WTC11 (cell line): ENCODE data around the gene FAM227B. TPM values are rescaled to one million over a fixed set of nuclear protein-coding genes. Genes with fewer than 3 reads are reported as not detected.
A peak's percentile ranks its signal among the peaks of the same experiment; 100 is the strongest.

ENCODE experiments used
- ATAC-seq: fragments of 200-7000 bp; cut with Tn5 transposase; 2 replicates; pipeline ENCODE4 v1.10.0; 2021; ENCODE audit warnings: mild to moderate bottlenecking, moderate library complexity
- CTCF ChIA-PET: fragments of 300-600 bp; sonication (Branson Sonifier 250); formaldehyde crosslinking; loops from one replicate; lab custom pipeline; 2021; ENCODE audit warnings: antibody characterized with exemption; lab: Charles Lee
- POLR2A ChIA-PET: fragments of 350-600 bp; sonication (Branson Sonifier 250); formaldehyde crosslinking; loops from one replicate; lab custom pipeline; 2021; ENCODE audit warnings: antibody characterized with exemption; lab: Charles Lee
- DNase-seq: peaks from one replicate; pipeline ENCODE4 v3.0.0; 2021; ENCODE audit warnings: low spot score
- H3K27ac Mint-ChIP-seq: 2 replicates; pipeline ENCODE4 v1.8.0; 2021; ENCODE audit warnings: mixed read lengths
- H3K27me3 Mint-ChIP-seq: 2 replicates; pipeline ENCODE4 v1.8.0; 2021; ENCODE audit warnings: low read depth, mild to moderate bottlenecking, moderate library complexity, mixed read lengths
- H3K36me3 Mint-ChIP-seq: 2 replicates; pipeline ENCODE4 v1.8.0; 2021; ENCODE audit warnings: mixed read lengths
- H3K4me1 Mint-ChIP-seq: 2 replicates; pipeline ENCODE4 v1.8.0; 2022; ENCODE audit warnings: mixed read lengths
- H3K4me3 Mint-ChIP-seq: 2 replicates; pipeline ENCODE4 v1.8.0; 2021; ENCODE audit warnings: mild to moderate bottlenecking, moderate library complexity, mixed read lengths
- H3K9me3 Mint-ChIP-seq: 2 replicates; pipeline ENCODE4 v1.8.0; 2021; ENCODE audit warnings: mixed read lengths
- FOXJ3 ChIP-seq: sonication (generic); formaldehyde crosslinking; IDR thresholded peaks from 2 replicates; pipeline ENCODE4 v1.9.0; 2021; ENCODE audit warnings: missing genetic modification reagents, mild to moderate bottlenecking, borderline replicate concordance
- FOXP1 ChIP-seq: sonication (generic); formaldehyde crosslinking; IDR thresholded peaks from 2 replicates; pipeline ENCODE4 v1.8.0; 2022; ENCODE audit warnings: missing genetic modification reagents, mild to moderate bottlenecking, moderate library complexity, borderline replicate concordance
- JAZF1 ChIP-seq: fragments of 250-450 bp; sonication (Bioruptor Pico); IDR thresholded peaks from 2 replicates; pipeline ENCODE4 v1.9.0; 2021; ENCODE audit warnings: moderate library complexity, mild to moderate bottlenecking, inconsistent platforms
- RORB ChIP-seq: fragments of 250-450 bp; sonication (Bioruptor Pico); IDR thresholded peaks from 2 replicates; pipeline ENCODE4 v1.9.0; 2021; ENCODE audit warnings: mild to moderate bottlenecking
- SOX15 ChIP-seq: fragments of 250-450 bp; sonication (Bioruptor Pico); IDR thresholded peaks from 2 replicates; pipeline ENCODE4 v1.9.0; 2021; ENCODE audit warnings: mild to moderate bottlenecking
- SP1 ChIP-seq: sonication (generic); formaldehyde crosslinking; conservative IDR thresholded peaks from 2 replicates; pipeline ENCODE4 v1.8.1; 2022; ENCODE audit warnings: missing genetic modification reagents
- ZNF416 ChIP-seq: fragments of 250-450 bp; sonication (Bioruptor Pico); IDR thresholded peaks from 2 replicates; pipeline ENCODE4 v1.9.0; 2021; ENCODE audit warnings: mild to moderate bottlenecking, inconsistent platforms
- ZNF423 ChIP-seq: fragments of 250-450 bp; sonication (Bioruptor Pico); IDR thresholded peaks from 2 replicates; pipeline ENCODE4 v2.1.2; 2022; ENCODE audit warnings: mild to moderate bottlenecking, moderate library complexity
- total RNA-seq: library from RNA; stranded (reverse); gene quantifications from 3 replicates; pipeline ENCODE4 v1.2.3, GENCODE V29; 2021
- TF ChIP-seq, protein P1 (sequence below): sonication (generic); formaldehyde crosslinking; IDR thresholded peaks from 2 replicates; pipeline ENCODE4 v1.8.0; 2022; ENCODE audit warnings: mild to moderate bottlenecking, missing genetic modification reagents
- TF ChIP-seq, protein P2 (sequence below): sonication (generic); formaldehyde crosslinking; IDR thresholded peaks from 2 replicates; pipeline ENCODE4 v1.8.1; 2022; ENCODE audit warnings: mild to moderate bottlenecking, missing genetic modification reagents, moderate library complexity, borderline replicate concordance
- TF ChIP-seq, protein P3 (sequence below): fragments of 250-450 bp; sonication (Bioruptor Pico); IDR thresholded peaks from 2 replicates; pipeline ENCODE4 v2.1.2; 2022; ENCODE audit warnings: mild to moderate bottlenecking, moderate library complexity
- TF ChIP-seq, protein P4 (sequence below): sonication (generic); formaldehyde crosslinking; IDR thresholded peaks from 2 replicates; pipeline ENCODE4 v1.8.1; 2023; ENCODE audit warnings: mild to moderate bottlenecking, missing genetic modification reagents
- TF ChIP-seq, protein P5 (sequence below): fragments of 250-450 bp; sonication (Bioruptor Pico); IDR thresholded peaks from 2 replicates; pipeline ENCODE4 v1.8.0; 2021; ENCODE audit warnings: mild to moderate bottlenecking
- TF ChIP-seq, protein P6 (sequence below): fragments of 250-450 bp; sonication (Bioruptor Pico); IDR thresholded peaks from 2 replicates; pipeline ENCODE4 v1.9.0; 2021; ENCODE audit warnings: mild to moderate bottlenecking, borderline replicate concordance
- TF ChIP-seq, protein P7 (sequence below): sonication (generic); formaldehyde crosslinking; IDR thresholded peaks from 2 replicates; pipeline ENCODE4 v1.8.1; 2023; ENCODE audit warnings: mild to moderate bottlenecking, missing genetic modification reagents

FAM227B gene
- total RNA-seq, 1 experiment from 2014 or later, result 6.8 TPM

DNA sequence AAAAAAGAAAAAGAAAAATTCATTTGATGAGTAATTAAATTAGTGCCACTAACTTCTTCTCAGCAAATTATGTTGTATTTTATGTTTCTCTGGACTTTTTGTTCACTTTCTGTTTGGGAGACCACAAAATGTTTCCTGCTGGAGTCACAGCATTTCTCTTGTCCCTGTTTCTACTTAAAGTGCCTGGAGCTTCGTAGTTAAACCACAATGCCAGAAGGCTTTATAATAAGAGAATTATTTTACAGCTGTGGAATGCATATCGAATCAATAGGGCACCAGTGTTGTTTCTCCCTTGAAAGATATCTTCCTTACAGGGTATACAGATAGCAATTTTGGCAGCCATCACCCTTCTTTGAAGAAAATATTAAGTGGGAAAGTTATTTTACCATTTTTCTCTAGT lies 3.4 kb upstream of the FAM227B start (continued):
- TF ChIP-seq, protein P1, sequence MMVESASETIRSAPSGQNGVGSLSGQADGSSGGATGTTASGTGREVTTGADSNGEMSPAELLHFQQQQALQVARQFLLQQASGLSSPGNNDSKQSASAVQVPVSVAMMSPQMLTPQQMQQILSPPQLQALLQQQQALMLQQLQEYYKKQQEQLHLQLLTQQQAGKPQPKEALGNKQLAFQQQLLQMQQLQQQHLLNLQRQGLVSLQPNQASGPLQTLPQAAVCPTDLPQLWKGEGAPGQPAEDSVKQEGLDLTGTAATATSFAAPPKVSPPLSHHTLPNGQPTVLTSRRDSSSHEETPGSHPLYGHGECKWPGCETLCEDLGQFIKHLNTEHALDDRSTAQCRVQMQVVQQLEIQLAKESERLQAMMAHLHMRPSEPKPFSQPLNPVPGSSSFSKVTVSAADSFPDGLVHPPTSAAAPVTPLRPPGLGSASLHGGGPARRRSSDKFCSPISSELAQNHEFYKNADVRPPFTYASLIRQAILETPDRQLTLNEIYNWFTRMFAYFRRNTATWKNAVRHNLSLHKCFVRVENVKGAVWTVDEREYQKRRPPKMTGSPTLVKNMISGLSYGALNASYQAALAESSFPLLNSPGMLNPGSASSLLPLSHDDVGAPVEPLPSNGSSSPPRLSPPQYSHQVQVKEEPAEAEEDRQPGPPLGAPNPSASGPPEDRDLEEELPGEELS (CRISPR knock-in tag), result no peak
- TF ChIP-seq, protein P2, sequence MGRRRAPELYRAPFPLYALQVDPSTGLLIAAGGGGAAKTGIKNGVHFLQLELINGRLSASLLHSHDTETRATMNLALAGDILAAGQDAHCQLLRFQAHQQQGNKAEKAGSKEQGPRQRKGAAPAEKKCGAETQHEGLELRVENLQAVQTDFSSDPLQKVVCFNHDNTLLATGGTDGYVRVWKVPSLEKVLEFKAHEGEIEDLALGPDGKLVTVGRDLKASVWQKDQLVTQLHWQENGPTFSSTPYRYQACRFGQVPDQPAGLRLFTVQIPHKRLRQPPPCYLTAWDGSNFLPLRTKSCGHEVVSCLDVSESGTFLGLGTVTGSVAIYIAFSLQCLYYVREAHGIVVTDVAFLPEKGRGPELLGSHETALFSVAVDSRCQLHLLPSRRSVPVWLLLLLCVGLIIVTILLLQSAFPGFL (CRISPR knock-in tag), result no peak
- TF ChIP-seq, protein P3, sequence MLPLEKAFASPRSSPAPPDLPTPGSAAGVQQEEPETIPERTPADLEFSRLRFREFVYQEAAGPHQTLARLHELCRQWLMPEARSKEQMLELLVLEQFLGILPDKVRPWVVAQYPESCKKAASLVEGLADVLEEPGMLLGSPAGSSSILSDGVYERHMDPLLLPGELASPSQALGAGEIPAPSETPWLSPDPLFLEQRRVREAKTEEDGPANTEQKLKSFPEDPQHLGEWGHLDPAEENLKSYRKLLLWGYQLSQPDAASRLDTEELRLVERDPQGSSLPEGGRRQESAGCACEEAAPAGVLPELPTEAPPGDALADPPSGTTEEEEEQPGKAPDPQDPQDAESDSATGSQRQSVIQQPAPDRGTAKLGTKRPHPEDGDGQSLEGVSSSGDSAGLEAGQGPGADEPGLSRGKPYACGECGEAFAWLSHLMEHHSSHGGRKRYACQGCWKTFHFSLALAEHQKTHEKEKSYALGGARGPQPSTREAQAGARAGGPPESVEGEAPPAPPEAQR (CRISPR knock-in tag), result no peak
- TF ChIP-seq, protein P4, sequence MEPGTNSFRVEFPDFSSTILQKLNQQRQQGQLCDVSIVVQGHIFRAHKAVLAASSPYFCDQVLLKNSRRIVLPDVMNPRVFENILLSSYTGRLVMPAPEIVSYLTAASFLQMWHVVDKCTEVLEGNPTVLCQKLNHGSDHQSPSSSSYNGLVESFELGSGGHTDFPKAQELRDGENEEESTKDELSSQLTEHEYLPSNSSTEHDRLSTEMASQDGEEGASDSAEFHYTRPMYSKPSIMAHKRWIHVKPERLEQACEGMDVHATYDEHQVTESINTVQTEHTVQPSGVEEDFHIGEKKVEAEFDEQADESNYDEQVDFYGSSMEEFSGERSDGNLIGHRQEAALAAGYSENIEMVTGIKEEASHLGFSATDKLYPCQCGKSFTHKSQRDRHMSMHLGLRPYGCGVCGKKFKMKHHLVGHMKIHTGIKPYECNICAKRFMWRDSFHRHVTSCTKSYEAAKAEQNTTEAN (CRISPR knock-in tag), result no peak
- TF ChIP-seq JAZF1 (CRISPR knock-in tag), result no peak

DNA sequence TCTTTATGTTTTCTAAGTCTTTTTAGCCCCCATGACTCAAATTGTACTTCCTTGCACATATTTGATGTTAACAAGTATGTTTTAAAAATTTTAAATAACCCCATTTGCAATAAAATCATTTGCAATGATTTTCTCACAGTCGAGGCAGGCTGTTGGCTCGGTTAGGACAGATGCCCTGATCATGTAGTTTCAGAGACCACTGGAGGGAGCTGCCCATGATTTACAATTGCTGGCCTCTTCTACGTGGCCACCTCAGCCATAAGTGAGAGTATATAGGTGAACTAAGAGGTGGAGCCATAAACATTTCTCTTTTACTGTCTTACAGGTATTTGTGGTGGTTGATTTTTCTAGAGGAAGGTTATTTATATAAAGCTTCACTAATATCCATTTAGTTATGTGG lies 1.9 kb upstream of the FAM227B start:
- Mint-ChIP-seq H3K27ac (no peak overlapping the region), H3K9me3 (peaks cover 18% of the 10 kb centered on the region), H3K4me3 (peak overlapping the region; percentile 97), H3K36me3 (peaks cover 33% of the 10 kb centered on the region), H3K4me1 (peaks cover 27% of the 10 kb centered on the region), H3K27me3 (no peaks in the 10 kb centered on the region)
- ChIA-PET CTCF (interaction anchor here (0.6 to 1.6 kb wide), 5 partner anchors 9 to 522 kb away, joined by 3 to 5 read pairs (median 3); no protein-coding TSS in a partner anchor), POLR2A (no interaction called here)
- TF ChIP-seq, protein P5, sequence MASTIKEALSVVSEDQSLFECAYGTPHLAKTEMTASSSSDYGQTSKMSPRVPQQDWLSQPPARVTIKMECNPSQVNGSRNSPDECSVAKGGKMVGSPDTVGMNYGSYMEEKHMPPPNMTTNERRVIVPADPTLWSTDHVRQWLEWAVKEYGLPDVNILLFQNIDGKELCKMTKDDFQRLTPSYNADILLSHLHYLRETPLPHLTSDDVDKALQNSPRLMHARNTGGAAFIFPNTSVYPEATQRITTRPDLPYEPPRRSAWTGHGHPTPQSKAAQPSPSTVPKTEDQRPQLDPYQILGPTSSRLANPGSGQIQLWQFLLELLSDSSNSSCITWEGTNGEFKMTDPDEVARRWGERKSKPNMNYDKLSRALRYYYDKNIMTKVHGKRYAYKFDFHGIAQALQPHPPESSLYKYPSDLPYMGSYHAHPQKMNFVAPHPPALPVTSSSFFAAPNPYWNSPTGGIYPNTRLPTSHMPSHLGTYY (CRISPR knock-in tag), result no peak
- TF ChIP-seq FOXJ3 (no peak), RORB (CRISPR knock-in tag) (no peak), FOXP1 (CRISPR knock-in tag) (no peak), ZNF416 (no peak), SP1 (CRISPR knock-in tag) (no peak), ZNF423 (no peak), SOX15 (no peak)
- TF ChIP-seq, protein P6, sequence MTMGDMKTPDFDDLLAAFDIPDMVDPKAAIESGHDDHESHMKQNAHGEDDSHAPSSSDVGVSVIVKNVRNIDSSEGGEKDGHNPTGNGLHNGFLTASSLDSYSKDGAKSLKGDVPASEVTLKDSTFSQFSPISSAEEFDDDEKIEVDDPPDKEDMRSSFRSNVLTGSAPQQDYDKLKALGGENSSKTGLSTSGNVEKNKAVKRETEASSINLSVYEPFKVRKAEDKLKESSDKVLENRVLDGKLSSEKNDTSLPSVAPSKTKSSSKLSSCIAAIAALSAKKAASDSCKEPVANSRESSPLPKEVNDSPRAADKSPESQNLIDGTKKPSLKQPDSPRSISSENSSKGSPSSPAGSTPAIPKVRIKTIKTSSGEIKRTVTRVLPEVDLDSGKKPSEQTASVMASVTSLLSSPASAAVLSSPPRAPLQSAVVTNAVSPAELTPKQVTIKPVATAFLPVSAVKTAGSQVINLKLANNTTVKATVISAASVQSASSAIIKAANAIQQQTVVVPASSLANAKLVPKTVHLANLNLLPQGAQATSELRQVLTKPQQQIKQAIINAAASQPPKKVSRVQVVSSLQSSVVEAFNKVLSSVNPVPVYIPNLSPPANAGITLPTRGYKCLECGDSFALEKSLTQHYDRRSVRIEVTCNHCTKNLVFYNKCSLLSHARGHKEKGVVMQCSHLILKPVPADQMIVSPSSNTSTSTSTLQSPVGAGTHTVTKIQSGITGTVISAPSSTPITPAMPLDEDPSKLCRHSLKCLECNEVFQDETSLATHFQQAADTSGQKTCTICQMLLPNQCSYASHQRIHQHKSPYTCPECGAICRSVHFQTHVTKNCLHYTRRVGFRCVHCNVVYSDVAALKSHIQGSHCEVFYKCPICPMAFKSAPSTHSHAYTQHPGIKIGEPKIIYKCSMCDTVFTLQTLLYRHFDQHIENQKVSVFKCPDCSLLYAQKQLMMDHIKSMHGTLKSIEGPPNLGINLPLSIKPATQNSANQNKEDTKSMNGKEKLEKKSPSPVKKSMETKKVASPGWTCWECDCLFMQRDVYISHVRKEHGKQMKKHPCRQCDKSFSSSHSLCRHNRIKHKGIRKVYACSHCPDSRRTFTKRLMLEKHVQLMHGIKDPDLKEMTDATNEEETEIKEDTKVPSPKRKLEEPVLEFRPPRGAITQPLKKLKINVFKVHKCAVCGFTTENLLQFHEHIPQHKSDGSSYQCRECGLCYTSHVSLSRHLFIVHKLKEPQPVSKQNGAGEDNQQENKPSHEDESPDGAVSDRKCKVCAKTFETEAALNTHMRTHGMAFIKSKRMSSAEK (CRISPR knock-in tag), result no peak
- TF ChIP-seq, protein P7, sequence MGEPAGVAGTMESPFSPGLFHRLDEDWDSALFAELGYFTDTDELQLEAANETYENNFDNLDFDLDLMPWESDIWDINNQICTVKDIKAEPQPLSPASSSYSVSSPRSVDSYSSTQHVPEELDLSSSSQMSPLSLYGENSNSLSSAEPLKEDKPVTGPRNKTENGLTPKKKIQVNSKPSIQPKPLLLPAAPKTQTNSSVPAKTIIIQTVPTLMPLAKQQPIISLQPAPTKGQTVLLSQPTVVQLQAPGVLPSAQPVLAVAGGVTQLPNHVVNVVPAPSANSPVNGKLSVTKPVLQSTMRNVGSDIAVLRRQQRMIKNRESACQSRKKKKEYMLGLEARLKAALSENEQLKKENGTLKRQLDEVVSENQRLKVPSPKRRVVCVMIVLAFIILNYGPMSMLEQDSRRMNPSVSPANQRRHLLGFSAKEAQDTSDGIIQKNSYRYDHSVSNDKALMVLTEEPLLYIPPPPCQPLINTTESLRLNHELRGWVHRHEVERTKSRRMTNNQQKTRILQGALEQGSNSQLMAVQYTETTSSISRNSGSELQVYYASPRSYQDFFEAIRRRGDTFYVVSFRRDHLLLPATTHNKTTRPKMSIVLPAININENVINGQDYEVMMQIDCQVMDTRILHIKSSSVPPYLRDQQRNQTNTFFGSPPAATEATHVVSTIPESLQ (CRISPR knock-in tag), result no peak
- ATAC-seq (no peak), DNase-seq (no peak)
